Measurements from ENCODE around the gene TP53I3.

The TP53I3 gene

GRCh38 chr2:24048769-24049484 lies 35.7 kb downstream of the TP53I3 start:
- peaks cover 0 to 3% of the 10 kb centered on the region in 2 donors for H3K36me3 ChIP-seq (replicated peaks in 1 of 2; ENCODE audit: control insufficient read depth in 2 of 2, insufficient read depth in 2 of 2, low read length in 2 of 2)
- no peak overlapping the region for H2BK120ac ChIP-seq (ENCODE audit: low read depth, low read length)
- H2AFZ ChIP-seq (ENCODE audit: low read length) = peak overlapping the region; percentile 98
- peaks cover 0 to 8% (median 0%) of the 10 kb centered on the region in 3 experiments for H3K27me3 ChIP-seq (ENCODE audit: control insufficient read depth in 3 of 3, insufficient read depth in 3 of 3, low read depth in 1 of 3, low read length in 3 of 3)
- H3K4me3 ChIP-seq (ENCODE audit: low read length in 2 of 2) = peak overlapping the region; percentile 68 to 73
- no peak overlapping the region for H3K27ac ChIP-seq (replicated peaks; ENCODE audit: low read length)
- H2AK5ac ChIP-seq (ENCODE audit: low read depth, low read length) = no peak overlapping the region
- no peak overlapping the region for H4K91ac ChIP-seq (ENCODE audit: low read depth, low read length, poor library complexity)
- H2BK15ac ChIP-seq (ENCODE audit: low read length) = no peak overlapping the region
- no peak overlapping the region for H2BK5ac ChIP-seq (ENCODE audit: low read length)
- no peak for DNase-seq (ENCODE audit: low spot score)
- no peak overlapping the region for H2BK12ac ChIP-seq (ENCODE audit: low read length)
- H3K4ac ChIP-seq (ENCODE audit: low read length) = no peak overlapping the region
- WGBS, 2 donors (ENCODE audit: extremely low coverage in 2 of 2, insufficient read length in 2 of 2, insufficient replicate concordance in 1 of 2) = no CpG with 5 or more reads among the region's 23 CpGs
- no peak overlapping the region for H3K9ac ChIP-seq (ENCODE audit: low read depth, low read length, poor library complexity)
- H3K18ac ChIP-seq (ENCODE audit: low read length) = peak overlapping the region; percentile 42
- peak overlapping the region; percentile 89 for H3K4me2 ChIP-seq (ENCODE audit: insufficient read depth, low read length, poor library complexity, severe bottlenecking)
- no peak overlapping the region for H3K23ac ChIP-seq (ENCODE audit: low read depth, low read length, poor library complexity)
- H3K9me3 ChIP-seq (replicated peaks in 1 of 2; ENCODE audit: control insufficient read depth in 2 of 2, insufficient read depth in 1 of 2, low read depth in 1 of 2, low read length in 2 of 2) = no peaks in the 10 kb centered on the region
- H3K4me1 ChIP-seq (ENCODE audit: control insufficient read depth in 2 of 2, insufficient read depth in 1 of 2, low read depth in 1 of 2, low read length in 2 of 2) = peaks cover 2 to 5% of the 10 kb centered on the region in 2 donors
- H3K14ac ChIP-seq (ENCODE audit: low read length) = no peak overlapping the region
- peaks cover 4% of the 10 kb centered on the region for H3K79me1 ChIP-seq (ENCODE audit: low read depth, low read length)
- no peak overlapping the region for H4K8ac ChIP-seq (ENCODE audit: low read depth, low read length)

- Histone ChIP-seq H3K23ac (ENCODE audit: low read depth, low read length, poor library complexity) (no peak overlapping the region), H3K27ac (replicated peaks; ENCODE audit: low read length) (no peak overlapping the region), H2BK12ac (ENCODE audit: low read length) (no peak overlapping the region), H3K14ac (ENCODE audit: low read length) (no peak overlapping the region), H3K36me3 (replicated peaks in 1 of 2; ENCODE audit: control insufficient read depth in 2 of 2, insufficient read depth in 2 of 2, low read length in 2 of 2) (peaks cover 0 to 11% of the 10 kb centered on the region in 2 donors), H4K91ac (ENCODE audit: low read depth, low read length, poor library complexity) (no peak overlapping the region), H3K9ac (ENCODE audit: low read depth, low read length, poor library complexity) (no peak overlapping the region), H3K4me3 (ENCODE audit: low read length in 2 of 2) (peak overlapping the region in 1 of 2 donors; percentile 70), H4K8ac (ENCODE audit: low read depth, low read length) (peak overlapping the region; percentile 87), H3K4me1 (ENCODE audit: control insufficient read depth in 2 of 2, insufficient read depth in 1 of 2, low read depth in 1 of 2, low read length in 2 of 2) (peaks cover 2 to 5% of the 10 kb centered on the region in 2 donors), H3K4ac (ENCODE audit: low read length) (no peak overlapping the region), H2BK5ac (ENCODE audit: low read length) (no peak overlapping the region), H3K18ac (ENCODE audit: low read length) (no peak overlapping the region), H2BK15ac (ENCODE audit: low read length) (no peak overlapping the region), H2AFZ (ENCODE audit: low read length) (peak overlapping the region; percentile 74), H2AK5ac (ENCODE audit: low read depth, low read length) (no peak overlapping the region), H3K27me3 (ENCODE audit: control insufficient read depth in 3 of 3, insufficient read depth in 3 of 3, low read depth in 1 of 3, low read length in 3 of 3) (peaks cover 0 to 8% (median 0%) of the 10 kb centered on the region in 3 experiments), H3K4me2 (ENCODE audit: insufficient read depth, low read length, poor library complexity, severe bottlenecking) (peak overlapping the region; percentile 29), H3K79me1 (ENCODE audit: low read depth, low read length) (peaks cover 4% of the 10 kb centered on the region), H3K9me3 (replicated peaks in 1 of 2; ENCODE audit: control insufficient read depth in 2 of 2, insufficient read depth in 1 of 2, low read depth in 1 of 2, low read length in 2 of 2) (no peaks in the 10 kb centered on the region), H2BK120ac (ENCODE audit: low read depth, low read length) (no peak overlapping the region)
- DNase-seq (ENCODE audit: low spot score) = no peak
- no CpG with 5 or more reads among the region's 8 CpGs for WGBS, 2 donors (ENCODE audit: extremely low coverage in 2 of 2, insufficient read length in 2 of 2, insufficient replicate concordance in 1 of 2)
Measured at GRCh38 chr2:24047703-24048033, 37.0 kb downstream of the TP53I3 start.

- H3K23ac ChIP-seq (ENCODE audit: low read depth, low read length, poor library complexity) = peak within 1 kb of the TSS; percentile 73
- peak within 1 kb of the TSS; percentile 73 for H3K4me2 ChIP-seq (ENCODE audit: insufficient read depth, low read length, poor library complexity, severe bottlenecking)
- H2BK120ac ChIP-seq (ENCODE audit: low read depth, low read length) = no peak within 1 kb of the TSS
- no CpG with 5 or more reads among the region's 38 CpGs for WGBS, 2 donors (ENCODE audit: extremely low coverage in 2 of 2, insufficient read length in 2 of 2, insufficient replicate concordance in 1 of 2)
- H4K8ac ChIP-seq (ENCODE audit: low read depth, low read length) = peak within 1 kb of the TSS; percentile 87
- H2BK12ac ChIP-seq (ENCODE audit: low read length) = peak within 1 kb of the TSS; percentile 41
- no peak within 1 kb of the TSS for H4K91ac ChIP-seq (ENCODE audit: low read depth, low read length, poor library complexity)
- peak within 1 kb of the TSS; percentile 85 for H3K18ac ChIP-seq (ENCODE audit: low read length)
- H2AK5ac ChIP-seq (ENCODE audit: low read depth, low read length) = no peak within 1 kb of the TSS
- peak within 1 kb of the TSS; percentile 97 for H3K9ac ChIP-seq (ENCODE audit: low read depth, low read length, poor library complexity)
- no peak within 1 kb of the TSS for H3K4ac ChIP-seq (ENCODE audit: low read length)
- H2BK5ac ChIP-seq (ENCODE audit: low read length) = peak within 1 kb of the TSS; percentile 90
- H3K27ac ChIP-seq (replicated peaks; ENCODE audit: low read length) = no peak within 1 kb of the TSS
- peaks cover 4% of the 10 kb centered on the region for H3K79me1 ChIP-seq (ENCODE audit: low read depth, low read length)
- peak; percentile 94 for DNase-seq (ENCODE audit: low spot score)
- no peaks in the 10 kb centered on the region for H3K9me3 ChIP-seq (replicated peaks in 1 of 2; ENCODE audit: control insufficient read depth in 2 of 2, insufficient read depth in 1 of 2, low read depth in 1 of 2, low read length in 2 of 2)
- peak within 1 kb of the TSS; percentile 70 to 92 for H3K4me3 ChIP-seq (ENCODE audit: low read length in 2 of 2)
- peaks cover 2 to 5% of the 10 kb centered on the region in 2 donors for H3K4me1 ChIP-seq (ENCODE audit: control insufficient read depth in 2 of 2, insufficient read depth in 1 of 2, low read depth in 1 of 2, low read length in 2 of 2)
- H3K36me3 ChIP-seq (replicated peaks in 1 of 2; ENCODE audit: control insufficient read depth in 2 of 2, insufficient read depth in 2 of 2, low read length in 2 of 2) = peaks cover 0 to 11% of the 10 kb centered on the region in 2 donors
- H3K27me3 ChIP-seq (ENCODE audit: control insufficient read depth in 3 of 3, insufficient read depth in 3 of 3, low read depth in 1 of 3, low read length in 3 of 3) = peaks cover 0 to 8% (median 0%) of the 10 kb centered on the region in 3 experiments
- peak within 1 kb of the TSS; percentile 84 for H2AFZ ChIP-seq (ENCODE audit: low read length)
- H2BK15ac ChIP-seq (ENCODE audit: low read length) = no peak within 1 kb of the TSS
- no peak within 1 kb of the TSS for H3K14ac ChIP-seq (ENCODE audit: low read length)
Measured at GRCh38 chr2:24046930-24047702, 37.5 kb downstream of the TP53I3 start, which contains the start of gene WDCP. TSS of gene WDCP (minus strand) at chr2:24047391. CDS start at chr2:24039494, 7,897 bp downstream.

GRCh38 chr2:24046599-24046929 lies 38.1 kb downstream of the TP53I3 start:
- no peak overlapping the region for H2BK5ac ChIP-seq (ENCODE audit: low read length)
- no peak overlapping the region for H3K14ac ChIP-seq (ENCODE audit: low read length)
- no peak overlapping the region for H2BK15ac ChIP-seq (ENCODE audit: low read length)
- no peak for DNase-seq (ENCODE audit: low spot score)
- H3K4me2 ChIP-seq (ENCODE audit: insufficient read depth, low read length, poor library complexity, severe bottlenecking) = peak overlapping the region; percentile 73
- H3K36me3 ChIP-seq (replicated peaks in 1 of 2; ENCODE audit: control insufficient read depth in 2 of 2, insufficient read depth in 2 of 2, low read length in 2 of 2) = peaks cover 0 to 11% of the 10 kb centered on the region in 2 donors
- H3K9ac ChIP-seq (ENCODE audit: low read depth, low read length, poor library complexity) = no peak overlapping the region
- no peak overlapping the region for H2AFZ ChIP-seq (ENCODE audit: low read length)
- H3K79me1 ChIP-seq (ENCODE audit: low read depth, low read length) = peaks cover 4% of the 10 kb centered on the region
- no peak overlapping the region for H3K18ac ChIP-seq (ENCODE audit: low read length)
- H4K91ac ChIP-seq (ENCODE audit: low read depth, low read length, poor library complexity) = no peak overlapping the region
- peak overlapping the region; percentile 70 to 92 for H3K4me3 ChIP-seq (ENCODE audit: low read length in 2 of 2)
- no peak overlapping the region for H3K27ac ChIP-seq (replicated peaks; ENCODE audit: low read length)
- peaks cover 0 to 8% (median 0%) of the 10 kb centered on the region in 3 experiments for H3K27me3 ChIP-seq (ENCODE audit: control insufficient read depth in 3 of 3, insufficient read depth in 3 of 3, low read depth in 1 of 3, low read length in 3 of 3)
- no peak overlapping the region for H2BK12ac ChIP-seq (ENCODE audit: low read length)
- peaks cover 2 to 5% of the 10 kb centered on the region in 2 donors for H3K4me1 ChIP-seq (ENCODE audit: control insufficient read depth in 2 of 2, insufficient read depth in 1 of 2, low read depth in 1 of 2, low read length in 2 of 2)
- no peak overlapping the region for H2AK5ac ChIP-seq (ENCODE audit: low read depth, low read length)
- WGBS, 2 donors (ENCODE audit: extremely low coverage in 2 of 2, insufficient read length in 2 of 2, insufficient replicate concordance in 1 of 2) = no CpG with 5 or more reads among the region's 2 CpGs
- H3K23ac ChIP-seq (ENCODE audit: low read depth, low read length, poor library complexity) = no peak overlapping the region
- no peak overlapping the region for H2BK120ac ChIP-seq (ENCODE audit: low read depth, low read length)
- no peaks in the 10 kb centered on the region for H3K9me3 ChIP-seq (replicated peaks in 1 of 2; ENCODE audit: control insufficient read depth in 2 of 2, insufficient read depth in 1 of 2, low read depth in 1 of 2, low read length in 2 of 2)
- no peak overlapping the region for H4K8ac ChIP-seq (ENCODE audit: low read depth, low read length)
- H3K4ac ChIP-seq (ENCODE audit: low read length) = no peak overlapping the region

Measured in neuronal stem cell (in vitro differentiated cells).